ENCODE data around the gene IFNAR1. TPM values are rescaled to one million over a fixed set of nuclear protein-coding genes. Genes with fewer than 3 reads are reported as not detected.

Gene IFNAR1
- total and polyA plus RNA-seq, 10 donors = 9.2 to 86.1 (median 57.3) TPM

GRCh38 chr21:33392284-33392985, 67.7 kb downstream of the IFNAR1 start:
- WGBS, 5 donors = 79 to 89% (median 86%) methylated on average over 11 of the region's 11 CpGs
- Histone ChIP-seq H3K36me3 (no peaks in the 10 kb centered on the region), H3K27me3 (replicated peaks in 1 of 7) (peaks cover 0 to 14% (median 0%) of the 10 kb centered on the region in 7 donors), H3K4me3 (no peak overlapping the region), H3K4me1 (peaks cover 0 to 98% (median 47%) of the 10 kb centered on the region in 6 donors), H3K27ac (peak overlapping the region in 5 of 8 donors; percentile 44 to 100 (median 82)), H3K9me3 (no peaks in the 10 kb centered on the region)
- no peak for TF ChIP-seq POLR2AphosphoS5 (IDR thresholded peaks at IDR 0.05)
- no peak for TF ChIP-seq POLR2A (IDR thresholded peaks at IDR 0.05)
- no peak for TF ChIP-seq CTCF (IDR thresholded peaks at IDR 0.05 in 8 of 11, conservative IDR thresholded peaks at IDR 0.05 in 3 of 11)
- intact Hi-C loops (cut with DNase I; ENCODE audit: low total_unique reads) = no loop called here
- DNase-seq = no peak

DNA sequence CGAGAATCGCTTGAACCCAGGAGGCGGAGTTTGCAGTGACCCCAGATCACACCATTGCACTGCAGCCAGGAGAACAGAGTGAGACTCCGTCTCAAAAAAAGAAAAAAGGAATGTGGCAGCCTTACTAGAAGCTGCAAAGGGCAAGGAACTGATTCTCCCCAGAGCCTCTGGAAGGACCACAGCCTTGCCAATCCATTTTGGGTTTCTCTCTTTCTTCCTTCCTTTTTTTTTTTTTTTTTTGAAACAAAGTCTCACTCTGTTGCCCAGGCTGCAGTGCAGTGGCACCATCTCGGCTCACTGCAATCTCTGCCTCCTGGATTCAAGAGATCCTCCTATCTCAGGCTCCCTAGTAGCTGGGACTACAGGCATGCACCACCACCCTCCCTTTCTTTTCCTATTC, 68.6 kb downstream of the IFNAR1 start:
- Histone ChIP-seq H3K36me3 (no peaks in the 10 kb centered on the region), H3K4me1 (peaks cover 0 to 95% (median 40%) of the 10 kb centered on the region in 6 donors), H3K27ac (peak overlapping the region in 7 of 8 donors; percentile 59 to 100 (median 80)), H3K9me3 (no peaks in the 10 kb centered on the region), H3K27me3 (replicated peaks in 1 of 7) (peaks cover 0 to 12% (median 0%) of the 10 kb centered on the region in 7 donors), H3K4me3 (peak overlapping the region in 1 of 8 donors; percentile 41)
- no peak for DNase-seq
- WGBS, 5 donors = 51 to 70% (median 57%) methylated on average over 5 of the region's 5 CpGs
- TF ChIP-seq POLR2AphosphoS5 (IDR thresholded peaks at IDR 0.05) (no peak), POLR2A (IDR thresholded peaks at IDR 0.05) (no peak), CTCF (IDR thresholded peaks at IDR 0.05 in 8 of 11, conservative IDR thresholded peaks at IDR 0.05 in 3 of 11) (no peak)
- intact Hi-C loops (cut with DNase I; ENCODE audit: low total_unique reads) = no loop called here

GRCh38 chr21:33394260-33394659, 69.5 kb downstream of the IFNAR1 start:
- intact Hi-C loops (cut with DNase I; ENCODE audit: low total_unique reads) = no loop called here
- DNase-seq = no peak
- peak in 2 of 3 donors; percentile 23 to 86 for TF ChIP-seq POLR2AphosphoS5 (IDR thresholded peaks at IDR 0.05)
- no peak for TF ChIP-seq POLR2A (IDR thresholded peaks at IDR 0.05)
- Histone ChIP-seq H3K4me3 (peak overlapping the region in 1 of 8 donors; percentile 41), H3K4me1 (peaks cover 0 to 92% (median 36%) of the 10 kb centered on the region in 6 donors), H3K9me3 (no peaks in the 10 kb centered on the region), H3K27me3 (replicated peaks in 1 of 7) (peaks cover 0 to 12% (median 0%) of the 10 kb centered on the region in 7 donors), H3K36me3 (no peaks in the 10 kb centered on the region), H3K27ac (peak overlapping the region in 7 of 8 donors; percentile 59 to 100 (median 80))
- 28 to 79% (median 46%) methylated on average over 8 of the region's 8 CpGs for WGBS, 5 donors

GRCh38 chr21:33395891-33396331, 71.1 kb downstream of the IFNAR1 start:
- H3K27ac ChIP-seq = peak overlapping the region in 4 of 8 donors; percentile 43 to 100 (median 82)
- peaks cover 0 to 7% (median 0%) of the 10 kb centered on the region in 7 donors for H3K27me3 ChIP-seq (replicated peaks in 1 of 7)
- DNase-seq = no peak
- peaks cover 0 to 92% (median 48%) of the 10 kb centered on the region in 6 donors for H3K4me1 ChIP-seq
- no peaks in the 10 kb centered on the region for H3K9me3 ChIP-seq
- 78 to 85% (median 83%) methylated on average over 5 to 6 of the region's 6 CpGs for WGBS, 5 donors
- H3K4me3 ChIP-seq = no peak overlapping the region
- intact Hi-C loops (cut with DNase I; ENCODE audit: low total_unique reads) = no loop called here
- TF ChIP-seq CTCF (IDR thresholded peaks at IDR 0.05 in 8 of 11, conservative IDR thresholded peaks at IDR 0.05 in 3 of 11) = no peak
- no peak for TF ChIP-seq POLR2AphosphoS5 (IDR thresholded peaks at IDR 0.05)
- H3K36me3 ChIP-seq = no peaks in the 10 kb centered on the region

Data from spleen (tissue), 11 donors.